ENCODE results near the gene ZBTB20.

- TF ChIP-seq CTCF (IDR thresholded peaks at IDR 0.05; ENCODE audit: low read depth, low read length, poor library complexity, severe bottlenecking): no peak
- TF ChIP-seq EZH2phosphoT487 (IDR thresholded peaks at IDR 0.05; ENCODE audit: borderline replicate concordance, low read length): no peak
These were observed 782.1 kb downstream of the ZBTB20 start for GRCh38 chr3:114364806-114365654.
